Psoas muscle (tissue), 8 donors: ENCODE data around the gene CEBPB. TPM values are rescaled to one million over a fixed set of nuclear protein-coding genes. Genes with fewer than 3 reads are reported as not detected.

Source experiments
- ATAC-seq, 4 donors: fragments of 200-7000 bp; cut with Tn5 transposase; one replicate each; pipeline ENCODE4 v1.9.1; 2020; ENCODE audit warnings: moderate library complexity in 3 of 4, mild to moderate bottlenecking in 2 of 4
- DNase-seq, 2 donors: peaks; one replicate each; pipeline ENCODE4 v3.0.0-alpha.2; 2020
- H3K27ac ChIP-seq: fragments of 200-600 bp; one replicate; pipeline ENCODE4 v1.8.0; 2022
- H3K27me3 ChIP-seq, 3 donors: fragments of 200-600 bp in 1 of 3; one replicate each; pipeline versions ENCODE4 v1.6.1 to v1.8.0; 2013 to 2022; ENCODE audit warnings: low read length in 2 of 3, mild to moderate bottlenecking in 2 of 3, moderate library complexity in 1 of 3; ENCODE audit not compliant: insufficient read depth in 3 of 3
- H3K36me3 ChIP-seq, 2 donors: fragments of 200-600 bp in 1 of 2; one replicate each; pipeline versions ENCODE4 v1.6.1 to v1.8.0; 2013 to 2022; ENCODE audit warnings: low read depth in 1 of 2, mild to moderate bottlenecking in 1 of 2, moderate library complexity in 1 of 2; ENCODE audit not compliant: insufficient read depth in 1 of 2
- H3K4me1 ChIP-seq: fragments of 200-600 bp; one replicate; pipeline ENCODE4 v1.8.0; 2022
- H3K4me3 ChIP-seq: fragments of 200-600 bp; one replicate; pipeline ENCODE4 v1.8.0; 2022; ENCODE audit warnings: mild to moderate bottlenecking
- H3K9me3 ChIP-seq: fragments of 200-600 bp; one replicate; pipeline ENCODE4 v1.8.0; 2022
- WGBS, 3 donors: extraction: QIAGEN DNeasy Blood & Tissue Kit; methylation state at CpG; one replicate each; pipeline versions ENCODE4 v1.1.6 to v1.1.7; 2013; 5-methylcytosine and 5-hydroxymethylcytosine counted together
- intact Hi-C, 2 donors: fragments of 100-400 bp; cut with DNase I; formaldehyde crosslinking; loops; one replicate each; pipeline versions ENCODE4 v1.11.0 to v1.14.2; 2022
- polyA plus RNA-seq, 3 donors: library from polyadenylated mRNA; stranded (reverse); fragments of 200-250 nt; gene quantifications; one replicate each; pipeline ENCODE4 v1.2.3, GENCODE V29; 2013
- total RNA-seq, 4 donors: library from RNA; stranded (reverse); fragmentation: NEBNext Ultra II Directional in 2 of 4; extraction: Animal tissue kit (Norgen Biotek cat#: 25700) in 2 of 4; gene quantifications; one replicate each; pipeline versions ENCODE4 v1.2.1 to v1.2.4, GENCODE V29; 2021 to 2023
- TF ChIP-seq, protein P1 (sequence below): fragments of 200-600 bp; IDR thresholded peaks from one replicate; pipeline ENCODE4 v1.8.0; 2022; ENCODE audit warnings: antibody characterized with exemption
- donor health status: healthy with polysubstance abuse.
- donor health status: DM: no; HTN: no; CAD: no; lungs with moderate emphysema.
- donor health status: Bipolar disorder and iron deficiency.
- donor health status: healthy.
- donor health status: DM: yes; HTN: yes; CAD: no.
- donor health status: DM: no; HTN: no; CAD: no.
- donor health status: DM: no; HTN: no; CAD: no.
- donor health status: DM: yes; HTN: yes; CAD: no.

The CEBPB gene
- total and polyA plus RNA-seq, 7 donors, result 38.7 to 445 (median 144) TPM

DNA sequence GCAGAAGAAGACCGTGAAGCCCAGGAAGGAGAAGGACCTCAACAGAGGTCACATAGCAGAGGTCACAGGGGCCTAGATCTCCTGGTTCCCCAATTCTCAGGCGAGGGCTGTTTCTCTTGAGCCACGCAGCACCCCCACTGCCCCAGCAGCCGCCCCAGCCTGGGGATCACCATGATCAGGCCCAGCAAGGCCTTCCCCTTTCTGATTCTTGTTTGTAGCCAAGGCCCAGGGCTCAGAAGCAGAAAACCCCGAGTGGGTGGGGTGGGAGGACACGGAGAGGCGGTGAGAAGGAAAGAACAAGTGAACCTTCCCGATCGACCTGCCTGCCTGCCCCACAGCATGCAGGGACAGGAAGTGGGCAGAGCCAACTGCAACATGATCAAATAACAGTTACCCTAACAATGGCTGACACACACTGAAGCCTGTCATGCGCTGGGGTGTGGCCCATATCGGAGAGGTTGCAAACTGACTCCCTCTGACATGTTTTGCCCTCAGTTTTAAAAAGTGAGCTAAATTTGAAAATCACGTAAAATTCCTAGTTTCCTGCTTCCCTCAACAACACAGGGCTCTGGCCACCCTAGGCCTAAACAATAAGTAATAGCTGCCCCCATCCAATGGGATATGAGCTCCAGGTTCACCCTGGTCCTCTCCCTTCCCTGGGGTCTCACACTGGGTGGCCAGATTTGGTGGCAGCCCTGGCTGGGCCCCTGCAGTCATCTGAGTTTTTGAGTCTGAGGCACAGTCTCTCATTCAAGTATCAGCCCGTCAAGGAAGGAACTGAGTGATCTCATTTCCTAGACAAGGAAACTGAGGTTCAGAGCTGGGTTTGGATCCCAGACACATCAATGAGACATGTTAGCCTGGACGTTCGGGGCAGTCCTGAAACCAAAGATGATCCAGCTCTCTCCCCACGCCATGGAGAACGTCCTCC, 43.6 kb upstream of the CEBPB start:
- H3K27ac ChIP-seq, result peak overlapping the region; percentile 96
- H3K4me1 ChIP-seq, result peaks cover 76% of the 10 kb centered on the region
- ATAC-seq (peak; percentile 58 to 73 (median 68)), DNase-seq (peak; percentile 56 to 66)
- no peaks in the 10 kb centered on the region for H3K27me3 ChIP-seq
- 53 to 56% (median 55%) methylated on average over 17 of the region's 17 CpGs for WGBS, 3 donors
- H3K4me3 ChIP-seq, result peak overlapping the region; percentile 56
- intact Hi-C loops, result no loop called here
- H3K36me3 ChIP-seq, result peaks cover 0 to 30% of the 10 kb centered on the region in 2 donors
- H3K9me3 ChIP-seq, result no peaks in the 10 kb centered on the region
- TF ChIP-seq, protein P1, sequence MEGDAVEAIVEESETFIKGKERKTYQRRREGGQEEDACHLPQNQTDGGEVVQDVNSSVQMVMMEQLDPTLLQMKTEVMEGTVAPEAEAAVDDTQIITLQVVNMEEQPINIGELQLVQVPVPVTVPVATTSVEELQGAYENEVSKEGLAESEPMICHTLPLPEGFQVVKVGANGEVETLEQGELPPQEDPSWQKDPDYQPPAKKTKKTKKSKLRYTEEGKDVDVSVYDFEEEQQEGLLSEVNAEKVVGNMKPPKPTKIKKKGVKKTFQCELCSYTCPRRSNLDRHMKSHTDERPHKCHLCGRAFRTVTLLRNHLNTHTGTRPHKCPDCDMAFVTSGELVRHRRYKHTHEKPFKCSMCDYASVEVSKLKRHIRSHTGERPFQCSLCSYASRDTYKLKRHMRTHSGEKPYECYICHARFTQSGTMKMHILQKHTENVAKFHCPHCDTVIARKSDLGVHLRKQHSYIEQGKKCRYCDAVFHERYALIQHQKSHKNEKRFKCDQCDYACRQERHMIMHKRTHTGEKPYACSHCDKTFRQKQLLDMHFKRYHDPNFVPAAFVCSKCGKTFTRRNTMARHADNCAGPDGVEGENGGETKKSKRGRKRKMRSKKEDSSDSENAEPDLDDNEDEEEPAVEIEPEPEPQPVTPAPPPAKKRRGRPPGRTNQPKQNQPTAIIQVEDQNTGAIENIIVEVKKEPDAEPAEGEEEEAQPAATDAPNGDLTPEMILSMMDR, result no peak

DNA sequence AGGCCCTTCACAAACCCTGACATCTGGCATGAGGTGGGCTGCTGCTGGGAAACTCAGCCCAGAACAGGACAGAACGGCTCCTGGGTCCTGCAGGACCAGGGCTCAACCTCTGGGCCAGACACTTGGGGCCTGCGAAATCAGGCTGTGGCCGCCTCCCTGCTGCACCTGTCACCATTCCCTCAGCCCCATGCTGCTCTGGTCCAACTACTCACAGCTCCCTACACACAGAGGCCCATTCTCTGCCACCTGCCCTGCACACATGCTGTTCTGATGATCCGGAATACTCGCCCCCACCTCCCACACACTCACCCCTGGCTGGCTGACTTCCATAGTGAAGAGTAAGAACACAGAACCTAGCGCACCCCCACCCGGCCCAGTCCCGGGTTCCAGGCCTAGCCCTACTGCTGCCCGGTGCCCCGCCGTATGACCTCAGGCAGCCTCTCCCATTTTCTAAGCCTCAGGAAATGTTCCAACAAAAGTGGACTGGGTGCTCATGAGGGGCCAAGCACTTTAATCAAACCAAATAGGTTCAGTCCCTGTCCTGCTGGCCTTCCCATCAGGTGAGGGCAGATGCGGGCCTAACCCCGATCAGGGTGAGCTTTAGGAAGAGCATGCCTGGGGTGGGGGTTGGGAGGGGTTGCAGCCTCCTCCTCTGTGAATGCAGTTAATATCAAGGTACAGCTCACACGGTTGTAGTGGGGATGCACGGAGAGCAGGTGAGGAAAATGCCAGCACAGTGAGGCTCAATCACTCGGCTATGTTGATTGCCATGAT, 41.0 kb upstream of the CEBPB start:
- intact Hi-C loops, result loop anchor here in 1 of 2 donors (1.0 to 5.0 kb wide), 2 partner anchors 15 to 32 kb away; no protein-coding TSS in a partner anchor
- no peaks in the 10 kb centered on the region for H3K27me3 ChIP-seq
- peak overlapping the region; percentile 96 for H3K27ac ChIP-seq
- peaks cover 73% of the 10 kb centered on the region for H3K4me1 ChIP-seq
- no peaks in the 10 kb centered on the region for H3K9me3 ChIP-seq
- peak; percentile 56 to 72 (median 68) for ATAC-seq
- peak; percentile 63 to 74 for DNase-seq
- peaks cover 0 to 14% of the 10 kb centered on the region in 2 donors for H3K36me3 ChIP-seq
- peak overlapping the region; percentile 30 for H3K4me3 ChIP-seq
- TF ChIP-seq, protein P1, result no peak
- 41 to 59% (median 49%) methylated on average over 15 to 16 of the region's 16 CpGs for WGBS, 3 donors

DNA sequence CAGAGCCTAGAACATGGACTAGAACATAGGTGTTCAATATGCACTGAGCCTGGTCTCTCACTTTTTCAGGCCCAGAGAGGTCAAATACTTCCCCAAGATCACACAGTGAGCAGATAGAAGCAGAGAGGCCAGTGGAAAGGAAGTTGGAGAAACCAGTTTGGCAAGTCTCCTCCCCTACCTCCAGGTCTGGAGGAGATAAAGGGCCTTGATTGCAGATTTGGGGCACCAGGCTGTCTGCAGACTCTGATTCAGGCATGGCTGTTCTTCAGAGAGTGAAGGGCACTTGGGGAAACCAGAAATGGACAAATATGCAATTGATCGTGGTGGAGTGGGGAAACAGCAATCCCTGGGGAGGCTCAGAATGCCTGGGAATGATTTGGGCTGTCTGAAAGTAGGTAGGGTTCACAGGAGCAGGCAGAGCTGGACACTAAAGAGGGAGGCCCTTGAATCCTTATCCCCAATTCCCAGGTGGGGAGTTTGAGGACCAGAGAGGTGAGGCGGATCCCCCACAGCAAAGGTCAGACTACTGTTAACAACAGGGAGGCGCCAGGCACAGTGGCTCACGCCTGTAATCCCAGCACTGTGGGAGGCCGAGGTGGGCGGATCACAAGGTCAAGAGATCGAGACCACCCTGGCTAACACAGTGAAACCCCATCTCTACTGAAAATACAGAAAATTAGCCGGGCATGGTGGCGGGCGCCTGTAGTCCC, 39.4 kb upstream of the CEBPB start:
- intact Hi-C loops, result loop anchor here in 1 of 2 donors (5.0 kb wide), 1 partner anchor 34 kb away; no protein-coding TSS in a partner anchor
- TF ChIP-seq, protein P1, result no peak
- Histone ChIP-seq H3K9me3 (no peaks in the 10 kb centered on the region), H3K4me1 (peaks cover 59% of the 10 kb centered on the region), H3K36me3 (peaks cover 0 to 14% of the 10 kb centered on the region in 2 donors), H3K27me3 (no peaks in the 10 kb centered on the region), H3K4me3 (peak overlapping the region; percentile 97), H3K27ac (peak overlapping the region; percentile 96)
- no peak for DNase-seq
- 80 to 87% (median 83%) methylated on average over 10 of the region's 10 CpGs for WGBS, 3 donors
- no peak for ATAC-seq

DNA sequence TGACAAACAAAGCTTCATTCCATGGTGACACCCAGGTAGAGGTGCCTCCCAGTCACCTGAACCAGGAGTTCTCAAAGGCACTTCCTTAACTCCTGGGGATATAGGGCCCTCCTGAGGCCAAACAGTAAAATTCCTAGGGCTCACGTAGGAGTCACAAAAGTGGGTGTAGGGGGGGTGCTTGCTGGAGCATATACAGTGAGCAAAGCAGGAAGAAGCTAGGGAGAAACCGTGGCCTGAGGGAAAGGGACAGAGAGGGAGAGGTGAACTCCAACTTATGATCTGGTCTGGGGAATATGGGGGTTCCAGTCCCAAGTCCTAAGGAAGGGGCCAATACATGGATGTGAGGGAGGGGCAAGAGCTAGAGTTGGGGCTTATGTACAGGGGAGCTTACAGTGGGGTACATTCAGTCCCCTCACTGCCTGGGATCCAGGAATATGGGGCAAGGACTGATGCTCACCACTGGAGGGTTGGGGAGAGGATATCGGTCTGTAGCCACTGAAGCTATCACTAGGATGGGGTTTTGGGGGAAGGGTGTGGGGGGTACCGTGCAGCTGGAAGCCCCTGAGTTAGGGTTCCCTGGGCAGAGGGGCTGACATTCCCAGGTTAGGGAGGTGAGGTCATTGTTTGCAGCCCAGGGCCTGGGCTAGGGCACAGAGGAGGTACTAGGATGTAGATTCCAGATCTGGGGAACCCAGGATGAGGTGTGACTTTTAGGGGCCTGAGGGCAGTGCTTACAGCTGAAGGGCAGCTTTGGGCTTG, 38.1 kb upstream of the CEBPB start:
- TF ChIP-seq, protein P1, result no peak
- DNase-seq, result no peak
- H3K4me3 ChIP-seq, result peak overlapping the region; percentile 97
- H3K36me3 ChIP-seq, result peaks cover 0 to 12% of the 10 kb centered on the region in 2 donors
- intact Hi-C loops, result loop anchor here in 1 of 2 donors (5.0 kb wide), 1 partner anchor 35 kb away; no protein-coding TSS in a partner anchor
- peaks cover 45% of the 10 kb centered on the region for H3K4me1 ChIP-seq
- peak in 1 of 4 donors; percentile 4 for ATAC-seq
- 11 to 31% (median 12%) methylated on average over 4 of the region's 4 CpGs for WGBS, 3 donors
- H3K9me3 ChIP-seq, result no peaks in the 10 kb centered on the region
- H3K27me3 ChIP-seq, result no peaks in the 10 kb centered on the region
- H3K27ac ChIP-seq, result peak overlapping the region; percentile 96
